NCI-H2227 (cell line): ENCODE measurements around the gene CHRNB4.
"Not testable (repeated sequence)": the region's sequence is repeated elsewhere in the genome, so short reads cannot be mapped to it uniquely, and the experiment has no call there.

ENCODE experiments used
- DNase-seq: peaks from one replicate; lab custom pipeline; 2025; ENCODE audit not compliant: unreplicated experiment; lab: John Stamatoyannopoulos, UW

CHRNB4 gene, protein sequence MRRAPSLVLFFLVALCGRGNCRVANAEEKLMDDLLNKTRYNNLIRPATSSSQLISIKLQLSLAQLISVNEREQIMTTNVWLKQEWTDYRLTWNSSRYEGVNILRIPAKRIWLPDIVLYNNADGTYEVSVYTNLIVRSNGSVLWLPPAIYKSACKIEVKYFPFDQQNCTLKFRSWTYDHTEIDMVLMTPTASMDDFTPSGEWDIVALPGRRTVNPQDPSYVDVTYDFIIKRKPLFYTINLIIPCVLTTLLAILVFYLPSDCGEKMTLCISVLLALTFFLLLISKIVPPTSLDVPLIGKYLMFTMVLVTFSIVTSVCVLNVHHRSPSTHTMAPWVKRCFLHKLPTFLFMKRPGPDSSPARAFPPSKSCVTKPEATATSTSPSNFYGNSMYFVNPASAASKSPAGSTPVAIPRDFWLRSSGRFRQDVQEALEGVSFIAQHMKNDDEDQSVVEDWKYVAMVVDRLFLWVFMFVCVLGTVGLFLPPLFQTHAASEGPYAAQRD

DNA sequence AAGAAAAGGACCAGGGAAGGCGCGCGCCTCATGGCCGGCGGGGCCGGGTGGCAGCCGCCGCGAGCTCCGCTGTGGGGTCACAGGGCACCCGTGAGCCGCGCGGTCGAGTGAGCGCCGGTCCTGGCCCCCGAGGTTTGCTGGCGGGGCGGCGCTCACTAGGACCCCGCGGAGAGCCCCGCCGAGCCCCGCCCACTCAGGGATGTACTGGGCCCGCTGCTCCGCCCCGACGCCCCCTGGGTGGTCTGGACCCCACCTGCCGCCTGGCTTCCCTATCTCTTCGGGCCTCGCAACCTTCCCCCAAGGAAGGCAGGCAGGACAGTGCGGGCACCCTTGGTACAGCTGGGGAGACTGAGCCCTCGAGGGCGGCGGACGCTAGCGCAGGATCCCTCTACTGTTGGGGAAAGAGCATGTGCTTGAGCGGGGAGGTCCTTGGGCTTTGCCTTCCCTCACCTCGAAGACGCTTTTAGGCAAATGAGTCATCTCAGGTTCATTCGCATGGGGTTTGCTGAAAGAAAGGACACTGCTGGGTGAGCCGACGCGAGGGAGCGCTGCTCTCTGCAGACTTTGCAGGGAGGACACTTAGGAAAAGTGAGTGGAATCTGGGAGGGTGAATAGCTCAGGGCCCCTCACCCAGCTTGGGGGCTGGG, at the start of gene CHRNB4:
CHRNB4 (minus strand) TSS at position 109 of the 647 bp plus-strand sequence; CDS start at position 32, 77 bp downstream.
- peak; percentile 58 for DNase-seq

DNA sequence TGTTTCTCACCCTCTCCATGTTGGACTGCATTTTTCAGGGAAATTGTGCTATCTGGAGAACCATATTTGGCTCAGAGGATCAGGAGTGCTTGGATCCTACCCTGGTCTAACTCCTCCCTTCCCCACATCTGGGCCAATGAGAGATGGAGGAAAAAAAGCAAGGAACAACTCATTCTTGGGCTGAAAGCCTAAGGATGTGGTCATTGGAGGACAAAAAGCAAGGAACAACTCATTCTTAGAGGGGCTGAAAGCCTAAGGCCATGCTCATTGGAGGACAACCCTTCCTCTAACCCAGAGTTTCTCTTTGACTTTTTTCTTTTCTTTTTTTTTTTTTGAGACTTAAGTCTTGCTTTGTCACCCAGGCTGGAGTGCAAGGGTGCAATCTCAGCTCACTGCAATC, 48.6 kb upstream of the CHRNB4 start:
- DNase-seq, result no peak

DNA sequence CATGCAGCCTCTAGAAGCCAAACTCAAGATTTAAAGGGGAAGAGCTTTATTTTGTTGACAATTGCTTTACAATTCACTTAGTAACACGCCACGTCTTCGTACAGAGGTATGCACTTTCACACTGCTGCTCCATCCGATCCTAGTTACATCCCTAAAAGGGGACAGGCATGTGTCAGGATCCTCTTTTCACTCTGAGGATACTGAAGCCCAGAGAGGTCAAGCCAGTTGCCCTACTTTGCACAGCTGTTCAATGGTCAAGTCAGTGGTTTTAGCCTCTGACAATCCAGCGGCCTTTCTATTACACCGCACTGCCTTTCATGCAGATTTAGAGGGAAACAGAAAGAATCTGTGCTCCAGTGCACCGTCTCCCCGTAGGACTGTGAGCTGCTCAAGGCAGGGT, 44.9 kb upstream of the CHRNB4 start:
- no peak for DNase-seq

DNA sequence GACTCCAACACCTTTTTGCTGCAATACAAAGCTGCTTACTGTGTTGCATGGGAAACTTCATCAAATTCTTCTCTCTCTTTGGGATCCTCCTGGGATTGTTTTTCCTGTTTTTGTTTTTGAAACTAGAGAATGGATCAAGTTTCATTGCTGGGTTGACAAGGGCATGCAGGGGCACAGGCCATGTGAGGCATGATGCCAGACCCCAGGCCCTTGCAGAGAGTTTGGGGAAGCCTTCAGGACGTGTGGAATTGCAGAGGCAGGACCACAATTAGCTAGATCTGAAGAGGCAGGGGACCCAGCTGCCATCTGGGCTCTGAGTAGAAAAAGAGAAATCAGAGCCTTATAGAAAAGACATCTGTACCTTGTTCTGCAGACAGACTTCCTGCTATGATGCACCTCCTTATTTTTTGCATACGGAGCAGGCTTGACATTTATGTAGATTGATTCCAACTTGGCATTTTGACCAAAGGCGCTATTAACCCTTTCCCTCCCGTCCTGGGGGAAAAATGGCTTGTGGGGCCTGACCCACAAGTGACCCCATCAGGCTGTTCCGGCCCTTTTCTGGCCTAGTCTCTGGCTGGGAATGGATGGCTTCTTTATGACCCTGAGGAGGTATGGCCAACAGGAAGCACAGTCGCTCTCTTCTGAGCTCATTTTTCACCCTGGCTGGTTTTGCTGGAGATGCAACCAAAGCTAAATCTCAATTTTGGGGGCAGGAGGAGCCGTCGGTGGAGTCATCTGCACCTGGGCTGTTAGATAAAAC, 44.3 kb upstream of the CHRNB4 start:
- no peak for DNase-seq

DNA sequence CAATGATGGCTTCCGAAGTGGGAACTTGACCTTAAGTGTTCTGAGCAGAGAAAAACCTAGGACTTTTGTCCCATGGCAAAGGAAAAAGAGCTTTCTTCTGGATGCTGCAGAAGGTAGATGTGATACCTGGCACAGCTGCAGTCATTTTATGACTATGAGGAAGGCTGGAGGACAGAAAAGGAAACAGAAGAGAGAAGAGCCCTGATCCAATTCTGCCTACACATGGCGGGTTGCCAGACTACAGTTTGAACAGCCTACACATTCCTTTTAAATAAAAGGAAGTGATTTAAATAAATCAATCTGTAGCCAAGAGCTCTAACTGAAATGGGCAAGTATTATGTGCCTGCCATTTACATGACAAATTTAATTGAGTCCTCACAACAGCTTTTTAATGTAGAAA, 43.6 kb upstream of the CHRNB4 start:
- no peak for DNase-seq

DNA sequence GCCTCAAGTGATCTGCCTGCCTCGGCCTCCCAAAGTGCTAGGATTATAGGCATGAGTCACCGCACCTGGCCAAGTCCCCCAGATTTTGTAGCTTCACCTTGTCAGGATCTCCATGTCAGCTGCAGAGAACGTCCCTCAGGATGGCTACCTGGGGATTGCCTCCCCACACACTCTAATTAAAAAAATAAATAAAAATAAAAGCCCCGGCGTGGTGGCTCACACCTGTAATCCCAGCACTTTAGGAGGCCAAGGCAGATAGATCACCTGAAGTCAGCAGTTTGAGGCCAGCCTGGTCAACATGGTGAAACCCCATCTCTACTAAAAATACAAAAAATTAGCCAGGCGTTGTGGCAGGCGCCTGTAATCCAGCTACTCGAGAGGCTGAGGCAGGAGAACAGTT, 42.6 kb upstream of the CHRNB4 start:
- not testable (repeated sequence) for DNase-seq

DNA sequence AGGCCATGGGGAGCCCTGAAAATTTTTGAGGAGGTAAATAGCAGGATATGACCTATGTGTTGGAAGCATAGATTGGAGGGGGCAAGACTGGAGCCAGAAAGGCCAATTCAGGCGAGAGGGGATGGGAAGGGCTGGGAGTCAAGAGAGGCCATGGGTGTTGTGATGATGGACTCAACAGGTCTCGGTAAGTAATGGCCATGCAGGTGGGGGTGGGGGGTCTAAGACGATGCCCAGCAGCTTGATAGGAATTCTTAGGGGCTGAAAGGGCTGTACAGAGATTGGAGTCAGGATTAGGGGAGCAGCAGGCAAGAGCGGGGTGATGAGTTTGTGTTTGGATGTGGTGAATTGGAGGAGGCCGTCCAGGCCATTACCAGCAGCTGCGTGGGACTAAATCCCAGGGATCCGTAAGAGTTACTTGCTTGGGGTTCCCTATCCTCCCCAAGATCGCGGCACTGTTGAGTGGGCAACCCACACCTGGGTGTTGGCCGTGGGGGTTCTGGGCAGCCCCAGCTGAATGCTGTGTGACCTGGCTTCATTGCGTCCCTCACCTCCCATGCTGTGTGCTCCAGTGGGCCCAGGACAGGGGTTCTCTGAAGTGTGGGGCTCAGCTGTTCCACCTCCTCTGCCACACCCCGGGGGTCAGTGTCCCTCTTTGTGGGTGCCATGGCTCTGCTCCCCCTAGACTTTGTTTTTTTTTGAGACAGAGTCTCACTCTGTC, 41.8 kb upstream of the CHRNB4 start:
- no peak for DNase-seq

DNA sequence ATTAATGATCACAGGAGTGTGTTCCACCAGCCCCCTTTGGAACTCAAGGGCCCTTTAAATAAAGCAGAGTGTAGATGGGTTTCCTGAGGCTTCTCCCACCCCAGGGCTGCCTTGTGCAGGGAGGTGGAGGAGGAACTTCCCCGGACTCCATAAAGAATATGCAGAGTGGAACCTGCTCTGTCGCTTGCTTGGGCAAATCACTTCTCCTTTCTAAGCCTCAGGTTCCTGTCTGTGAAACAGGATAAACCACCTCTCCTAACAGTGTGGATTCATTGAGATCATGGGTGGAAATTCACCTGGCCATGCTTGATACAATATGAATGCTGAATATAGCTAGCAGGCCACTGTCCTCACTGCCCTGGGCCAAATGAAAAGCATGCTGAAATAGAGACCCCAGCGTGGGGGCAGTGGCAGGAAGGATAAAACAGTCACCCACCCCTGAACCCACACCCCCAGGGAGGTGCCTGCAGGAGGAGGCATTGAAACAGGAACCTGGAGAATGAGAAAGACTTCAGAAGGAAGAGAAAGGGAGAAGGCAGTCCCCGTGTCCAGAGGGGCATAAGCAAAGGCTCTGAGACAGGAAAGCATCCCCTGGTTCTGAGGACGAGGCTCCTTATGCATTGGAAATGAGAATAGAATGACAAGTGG, 41.1 kb upstream of the CHRNB4 start:
- DNase-seq, result no peak

DNA sequence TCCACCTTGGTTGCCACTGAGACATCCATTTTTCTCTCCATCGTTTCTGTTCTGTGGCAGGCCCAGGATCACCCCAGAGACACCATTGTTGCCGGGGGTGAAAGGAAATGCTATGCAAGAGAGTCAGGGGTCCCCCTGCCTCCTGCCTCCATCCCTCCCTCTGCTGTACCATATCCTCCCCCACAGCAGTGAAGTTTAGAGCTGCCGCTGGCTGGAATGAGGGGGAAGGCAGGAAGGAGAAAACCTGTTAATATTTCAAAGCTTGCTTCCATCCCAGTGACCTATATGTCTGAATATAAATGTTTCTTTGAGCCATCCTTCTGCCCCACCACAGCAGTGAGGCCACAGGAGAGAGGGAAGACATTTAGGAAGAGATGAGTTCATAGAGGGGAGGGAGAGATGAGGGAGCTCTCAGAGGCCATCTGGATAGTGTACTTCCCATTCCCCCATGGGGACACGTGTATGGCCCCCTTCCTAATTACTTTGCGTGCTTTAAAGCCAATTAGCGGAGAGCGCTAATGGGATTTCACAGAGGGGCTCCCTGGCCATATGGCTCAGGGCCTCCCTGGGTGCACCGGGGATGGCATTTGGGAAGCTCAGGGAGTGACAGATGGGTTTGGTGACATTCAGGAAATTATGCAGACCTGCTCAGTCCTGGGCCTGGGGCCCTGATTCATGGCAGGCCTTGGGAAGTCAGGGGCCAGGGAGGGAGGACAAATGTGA, 40.4 kb upstream of the CHRNB4 start:
- no peak for DNase-seq

DNA sequence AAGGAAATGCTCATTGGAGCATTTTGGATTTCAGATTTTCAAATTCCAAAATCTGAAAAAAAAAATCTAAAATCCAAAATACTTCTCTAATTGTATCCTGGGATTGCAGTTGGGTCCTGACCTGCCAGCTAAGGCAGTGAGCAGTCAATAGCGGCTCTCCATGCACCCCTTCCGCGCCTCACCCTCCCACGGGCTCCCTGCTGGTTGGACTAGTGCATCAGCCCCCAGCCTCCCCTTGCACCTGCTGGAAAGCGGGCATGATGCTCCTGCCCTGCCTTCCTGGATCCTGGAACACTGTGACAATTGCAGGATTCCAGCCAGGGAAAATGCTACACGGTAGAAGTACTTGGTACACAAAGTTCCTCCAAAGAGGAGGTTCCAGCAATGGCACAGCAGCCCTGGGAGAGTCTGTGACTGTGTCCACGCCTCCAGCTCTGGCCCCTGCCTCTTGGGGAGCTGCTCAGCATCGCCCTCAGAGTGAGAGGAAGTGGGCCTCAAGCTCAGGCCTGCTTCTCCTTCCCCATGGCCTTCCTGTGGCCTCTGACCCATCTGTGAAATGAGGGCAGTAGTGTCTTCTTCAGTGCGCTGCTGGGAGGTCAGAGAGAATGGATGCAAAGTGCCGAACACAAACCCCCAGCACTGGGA, 39.5 kb upstream of the CHRNB4 start:
- DNase-seq, result no peak

DNA sequence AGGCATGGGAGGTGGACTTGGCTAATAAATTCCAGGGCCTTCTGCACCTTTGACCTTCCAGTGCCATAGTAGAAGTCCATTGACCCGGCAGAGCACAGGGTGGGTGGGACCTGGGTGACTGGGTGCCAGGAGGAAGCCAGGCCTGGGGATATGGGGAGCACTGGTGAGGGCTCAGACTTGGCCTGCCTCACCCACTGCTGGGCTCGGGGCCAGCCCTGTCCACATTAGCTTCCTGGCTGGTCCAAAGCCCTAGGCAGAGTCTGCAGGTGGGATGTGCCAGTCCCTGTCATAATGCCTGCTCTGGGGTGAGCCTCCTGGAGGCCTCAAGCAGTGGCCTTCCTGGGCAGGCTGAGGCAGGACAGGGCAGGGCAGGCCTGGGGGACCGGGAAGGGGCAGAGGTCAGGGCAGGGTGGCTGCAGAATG, 38.1 kb upstream of the CHRNB4 start:
- no peak for DNase-seq

DNA sequence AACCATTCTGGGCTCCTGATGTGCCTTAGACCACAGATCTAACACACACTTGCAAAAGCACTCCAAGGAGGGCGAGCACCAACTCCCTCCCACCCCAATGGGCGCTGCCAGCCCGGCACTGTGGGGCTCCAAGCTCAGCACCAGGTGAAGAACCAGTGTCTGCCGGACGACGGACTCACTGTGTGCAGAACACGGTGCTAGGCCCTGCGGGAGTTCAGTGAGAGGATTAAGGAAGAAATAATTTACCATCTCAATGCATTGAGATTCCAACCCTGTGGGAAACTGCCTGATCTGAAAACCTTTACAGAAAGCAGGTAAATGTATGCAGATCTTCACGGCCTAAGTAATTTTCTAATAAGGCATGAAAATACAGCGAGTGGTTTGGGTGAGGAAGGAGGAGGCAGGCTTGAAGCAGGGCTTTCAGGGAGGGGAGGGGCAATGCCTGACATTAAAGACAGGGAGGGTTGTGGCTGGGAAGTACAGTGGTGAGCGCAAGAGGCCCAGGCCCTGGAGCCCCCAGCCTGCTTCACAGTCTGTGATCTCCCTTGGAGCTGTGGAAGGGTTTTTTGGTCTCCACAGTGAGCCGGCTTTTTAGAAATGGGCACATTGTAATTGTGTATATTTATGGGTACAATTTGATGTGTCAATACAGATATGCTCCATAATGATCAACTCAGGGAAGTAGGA, 35.6 kb upstream of the CHRNB4 start:
- DNase-seq, result no peak

DNA sequence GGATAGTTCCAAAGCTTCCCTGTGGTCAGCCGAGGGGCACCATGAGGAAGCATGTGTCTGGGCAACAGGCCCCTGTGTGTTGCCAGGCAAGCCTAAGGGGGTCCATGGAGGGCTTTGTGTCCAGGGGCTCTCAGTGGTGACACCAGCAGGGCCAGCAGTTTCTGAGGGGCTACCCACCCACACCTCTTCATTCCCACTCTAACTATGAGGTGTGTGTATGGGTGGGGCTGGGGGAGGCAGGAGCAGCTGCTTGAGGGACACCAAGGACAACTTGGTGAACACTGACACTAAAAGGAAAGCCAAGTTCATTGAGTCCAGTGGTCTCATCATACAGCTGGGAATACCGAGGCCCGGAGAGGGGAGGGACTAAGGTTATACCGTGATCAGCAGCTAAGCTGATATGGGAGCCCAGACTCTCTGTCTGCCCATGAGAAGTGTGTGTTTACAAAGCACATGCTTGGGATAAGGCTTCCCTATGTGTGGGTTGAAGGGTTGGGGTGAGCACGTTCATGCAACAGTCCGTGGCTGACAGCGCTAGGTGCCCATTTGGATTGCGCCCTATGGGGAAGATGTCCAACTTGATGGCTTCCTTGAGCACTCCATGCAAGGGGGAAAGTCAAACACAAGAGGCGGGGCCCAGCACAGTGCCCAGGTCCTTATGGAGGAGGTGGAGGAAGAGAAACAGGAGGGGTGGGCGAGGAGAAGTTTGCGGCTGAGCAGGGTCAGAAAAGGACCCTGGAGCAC, 34.8 kb upstream of the CHRNB4 start:
- no peak for DNase-seq

DNA sequence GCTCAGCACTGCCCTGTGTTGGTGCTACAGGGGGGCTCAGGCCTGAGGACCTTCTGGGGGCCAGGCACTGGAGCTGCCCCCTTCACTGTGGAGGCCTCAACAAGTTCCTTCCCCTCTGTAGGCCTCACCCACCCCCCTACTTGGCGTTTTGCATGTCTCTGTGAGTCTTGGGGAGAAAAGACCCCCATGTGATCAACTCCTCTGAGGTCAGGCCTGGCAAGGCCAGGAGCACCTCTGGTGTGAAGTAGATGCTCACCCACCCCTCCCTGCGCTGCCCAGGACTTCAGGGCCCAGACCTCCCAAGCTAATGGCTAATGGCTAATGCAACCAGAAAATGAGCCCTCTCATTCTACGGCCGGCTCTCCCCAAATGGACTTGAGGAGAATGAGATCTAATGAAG, 34.2 kb upstream of the CHRNB4 start:
- no peak for DNase-seq

DNA sequence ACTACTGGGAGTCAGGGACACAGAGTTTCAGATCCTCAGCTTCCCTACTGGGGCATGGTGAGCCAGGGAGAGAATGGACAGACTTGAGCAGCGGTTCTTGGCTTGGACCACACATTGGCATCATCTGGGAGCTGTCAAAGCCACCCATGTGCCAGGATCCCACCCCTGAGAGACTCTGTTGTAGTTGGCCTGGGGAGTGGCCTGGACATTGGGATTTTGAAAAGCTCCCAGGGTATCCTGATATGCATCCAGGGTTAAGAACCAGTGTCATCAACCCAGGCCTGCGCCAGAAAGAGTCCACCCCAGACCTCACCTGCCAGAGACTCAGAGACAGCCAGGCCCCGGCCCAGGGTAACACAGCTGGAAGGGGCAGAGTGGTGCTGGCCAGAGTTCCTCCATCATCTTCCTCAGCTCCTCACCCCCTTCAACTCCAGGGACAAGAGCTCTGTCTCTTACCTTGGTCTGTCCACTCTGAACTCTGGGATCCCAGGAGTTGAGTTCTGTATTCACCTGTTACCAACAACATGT, 33.0 kb upstream of the CHRNB4 start:
- DNase-seq, result no peak

DNA sequence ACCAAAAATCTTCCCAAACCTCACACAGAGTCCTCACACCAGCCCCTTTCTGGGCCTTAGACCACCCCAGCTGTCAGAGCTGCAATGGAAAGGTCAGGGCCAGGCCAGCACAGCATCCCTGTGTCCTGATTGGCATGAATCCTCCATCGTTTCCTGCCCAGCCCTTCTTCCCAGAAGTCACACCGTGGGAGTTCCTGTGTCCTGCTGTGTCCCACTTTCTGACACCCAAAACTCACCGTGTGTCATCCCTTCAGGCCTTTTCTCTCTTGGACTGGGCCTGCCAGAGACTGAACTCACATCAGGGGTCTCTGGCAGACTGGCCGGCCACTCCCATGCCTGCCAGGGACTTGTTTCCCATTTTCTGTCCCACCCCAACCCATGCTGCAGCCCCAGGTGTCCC, 32.5 kb upstream of the CHRNB4 start:
- no peak for DNase-seq

DNA sequence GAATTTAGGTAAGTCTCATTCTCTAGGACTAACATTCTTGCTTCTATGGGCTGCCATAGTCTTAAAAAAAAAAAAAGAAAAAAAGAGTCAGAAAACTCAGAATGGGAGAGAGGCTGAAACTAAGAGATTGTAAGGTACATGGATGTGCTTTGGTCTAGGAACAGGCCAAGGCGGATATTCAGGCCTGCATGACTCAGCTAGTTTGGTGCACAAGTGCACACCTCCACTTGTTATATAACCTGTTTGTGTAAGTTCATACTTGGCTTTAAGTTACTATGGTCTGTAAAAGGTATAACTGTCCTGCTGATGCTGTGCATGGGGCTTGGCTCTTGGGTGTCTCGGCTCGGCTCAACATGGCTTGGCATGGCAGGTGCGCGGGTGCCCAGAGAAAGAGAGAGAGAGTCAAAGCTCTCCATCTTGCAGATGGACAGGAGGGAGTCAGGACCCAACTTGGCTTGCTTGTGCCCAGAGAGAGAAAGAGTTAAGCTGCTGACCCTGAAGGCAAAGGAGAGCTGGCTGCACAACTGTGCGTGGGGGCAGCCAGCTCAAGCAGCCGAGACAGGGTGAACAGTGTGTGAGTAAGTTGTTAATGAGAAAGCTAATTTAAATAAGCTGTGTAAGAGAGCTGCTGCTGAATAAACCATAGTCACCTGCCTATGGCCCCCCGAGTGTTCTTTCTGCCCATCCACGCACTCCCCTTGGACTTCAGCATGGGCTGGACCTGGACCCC, 31.4 kb upstream of the CHRNB4 start:
- no peak for DNase-seq
